ENCODE measurements around the gene PSMA8.
"Not testable (repeated sequence)": the region's sequence is repeated elsewhere in the genome, so short reads cannot be mapped to it uniquely, and the experiment has no call there.

The PSMA8 gene

DNA sequence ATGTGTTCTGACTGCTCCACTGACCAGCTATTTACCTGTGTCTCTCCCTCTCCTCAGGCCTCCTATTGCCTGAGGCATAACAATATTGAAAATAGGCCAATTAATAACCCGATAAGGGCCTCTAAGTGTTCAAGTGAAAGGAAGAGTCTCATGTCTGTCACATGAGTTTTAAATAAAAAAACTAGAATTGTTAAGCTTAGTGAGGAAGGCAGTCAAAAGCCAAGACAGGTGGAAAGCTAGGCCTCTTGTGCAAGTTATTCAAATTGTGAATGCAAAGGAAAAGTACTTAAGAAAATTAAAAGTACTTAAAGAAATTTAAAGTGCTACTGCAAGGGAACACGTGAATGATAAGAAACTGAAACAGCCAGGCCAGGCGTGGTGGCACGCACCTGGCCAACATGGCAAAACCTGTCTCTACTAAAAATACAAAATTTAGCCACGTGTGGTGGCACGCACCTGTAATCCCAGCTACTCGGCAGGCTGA lies 47.7 kb downstream of the PSMA8 start:
- DNase-seq = no peak

DNA sequence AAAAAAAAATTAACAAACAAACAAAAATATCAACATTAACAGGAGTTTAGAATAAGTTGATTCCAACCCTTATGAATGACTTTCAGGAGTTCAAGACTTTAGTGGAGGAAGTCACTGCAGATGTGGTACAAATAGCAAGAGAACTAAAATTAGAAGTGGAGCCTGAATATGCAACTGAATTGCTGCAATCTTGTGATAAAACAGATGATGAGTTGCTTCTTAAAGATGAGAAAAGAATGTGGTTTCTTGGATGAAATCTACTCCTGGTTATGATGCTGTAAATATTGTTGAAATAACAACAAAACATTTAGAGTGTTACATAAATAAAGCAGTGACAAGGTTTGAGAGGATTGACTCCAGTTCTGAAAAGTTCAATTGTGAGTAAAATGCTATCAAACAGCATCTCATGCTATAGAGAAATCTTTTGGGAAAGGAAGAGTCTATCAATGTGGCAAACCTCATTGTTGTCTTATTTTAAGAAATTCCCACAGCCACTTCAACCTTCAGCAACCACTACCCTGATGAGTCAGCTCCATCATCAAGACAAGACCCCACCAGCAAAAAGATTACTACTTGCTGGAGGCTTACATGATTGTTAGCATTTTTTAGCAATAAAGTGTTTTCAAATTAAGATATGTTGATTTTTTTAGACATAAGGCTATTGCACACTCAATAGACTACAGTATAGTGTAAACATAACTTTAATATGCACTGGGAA lies 49.9 kb downstream of the PSMA8 start:
- no peak for DNase-seq

DNA sequence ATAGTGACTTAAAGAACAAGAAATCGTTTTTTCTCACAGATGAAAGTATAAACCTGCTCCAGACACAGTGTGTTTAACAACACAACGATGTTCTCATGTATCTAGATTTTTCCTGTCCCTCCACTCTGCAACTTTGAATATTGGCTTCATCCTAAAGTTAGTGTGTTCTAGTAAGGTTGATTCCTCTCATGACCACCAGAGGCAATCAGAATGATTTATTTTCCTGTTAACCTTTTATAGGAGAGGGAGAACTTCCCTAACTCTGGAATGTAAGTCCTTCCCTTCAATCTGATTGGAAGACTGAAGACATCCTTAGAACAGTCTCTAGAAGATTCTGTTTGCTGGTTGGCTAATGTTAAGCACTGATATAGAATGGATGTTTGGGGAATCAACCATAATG lies 51.6 kb downstream of the PSMA8 start:
- no peak for DNase-seq

DNA sequence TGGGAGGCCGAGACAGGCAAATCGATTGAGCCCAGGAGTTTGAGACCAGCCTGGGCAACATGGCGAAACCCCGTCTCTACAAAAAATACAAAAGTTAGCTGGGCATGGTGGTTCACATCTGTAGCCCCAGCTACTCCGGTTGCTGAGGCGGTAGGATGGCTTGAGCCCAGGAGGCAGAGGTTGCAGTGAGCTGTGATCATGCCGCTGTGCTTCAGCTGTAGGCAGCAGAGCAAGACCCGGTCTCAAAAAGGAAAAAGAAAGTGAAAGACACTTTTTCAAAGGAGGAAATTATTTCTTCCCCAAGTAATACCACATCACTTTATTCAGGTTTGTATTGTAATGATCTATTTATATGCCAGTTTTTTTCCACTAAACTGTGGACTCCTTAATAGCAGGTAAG lies 56.8 kb downstream of the PSMA8 start:
- DNase-seq = no peak

DNA sequence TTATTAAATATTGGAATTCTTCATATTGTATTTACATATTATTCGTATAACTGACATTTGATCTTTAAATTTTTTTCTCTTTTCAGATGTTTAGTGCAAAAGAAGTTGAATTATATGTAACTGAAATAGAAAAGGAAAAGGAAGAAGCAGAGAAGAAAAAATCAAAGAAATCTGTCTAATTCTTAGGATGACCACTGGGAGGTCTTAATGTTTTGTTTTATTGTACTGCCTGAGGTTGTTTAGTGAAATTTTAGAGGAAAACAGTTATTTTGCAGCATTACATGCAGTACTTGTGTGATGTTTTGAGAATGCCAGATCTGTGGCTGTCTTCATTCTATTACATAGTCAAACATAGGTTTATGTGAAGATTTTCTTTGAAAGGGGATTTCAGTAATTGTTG lies 58.6 kb downstream of the PSMA8 start:
- no peak for DNase-seq

DNA sequence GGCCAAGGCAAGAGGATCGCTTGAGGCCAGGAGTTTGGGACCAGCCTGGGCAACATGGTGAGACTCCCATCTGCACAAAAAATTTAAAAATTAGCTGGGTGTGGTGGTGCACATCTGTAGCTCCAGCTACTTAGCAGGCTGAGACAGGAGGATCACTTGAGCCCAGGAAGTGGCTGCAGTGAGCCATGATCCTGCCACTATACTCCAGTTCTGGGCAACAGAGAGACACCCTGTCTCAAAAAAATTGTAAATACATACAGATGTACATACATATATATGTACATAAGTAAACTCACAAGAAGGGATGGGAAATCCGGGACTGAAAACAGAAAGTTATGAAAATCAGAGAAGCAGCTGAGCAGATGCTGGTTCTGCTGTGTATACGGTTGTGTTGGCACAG lies 62.9 kb downstream of the PSMA8 start:
- no peak for DNase-seq

DNA sequence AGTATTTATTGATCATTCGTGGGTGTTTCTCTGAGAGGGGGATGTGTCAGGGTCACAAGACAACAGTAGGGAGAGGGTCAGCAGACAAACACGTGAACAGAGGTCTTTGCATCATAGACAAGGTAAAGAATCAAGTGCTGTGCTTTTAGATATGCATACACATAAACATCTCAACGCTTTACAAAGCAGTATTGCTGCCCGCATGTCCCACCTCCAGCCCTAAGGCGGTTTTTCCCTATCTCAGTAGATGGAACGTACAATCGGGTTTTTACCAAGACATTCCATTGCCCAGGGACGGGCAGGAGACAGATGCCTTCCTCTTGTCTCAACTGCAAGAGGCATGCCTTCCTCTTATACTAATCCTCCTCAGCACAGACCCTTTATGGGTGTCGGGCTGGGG lies 68.3 kb downstream of the PSMA8 start:
- DNase-seq = not testable (repeated sequence)

DNA sequence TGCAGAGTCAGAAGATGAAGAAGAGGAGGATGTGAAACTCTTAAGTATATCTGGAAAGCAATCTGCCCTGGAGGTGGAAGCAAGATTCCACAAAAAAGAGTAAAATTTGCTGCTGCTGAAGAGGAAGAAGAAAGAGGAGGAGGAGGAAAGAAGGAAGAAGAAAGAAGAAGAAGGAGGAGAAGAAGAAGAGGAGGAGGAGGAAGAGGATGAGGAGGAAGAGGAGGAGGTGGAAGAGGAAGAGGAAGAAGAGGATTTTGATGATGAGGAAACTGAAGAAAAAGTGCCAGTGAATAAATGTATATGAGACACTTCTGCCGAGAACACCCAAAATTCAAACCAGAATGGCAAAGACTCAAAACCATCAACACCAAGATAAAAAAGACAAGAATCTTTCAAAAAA lies 71.6 kb downstream of the PSMA8 start:
- no peak for DNase-seq

DNA sequence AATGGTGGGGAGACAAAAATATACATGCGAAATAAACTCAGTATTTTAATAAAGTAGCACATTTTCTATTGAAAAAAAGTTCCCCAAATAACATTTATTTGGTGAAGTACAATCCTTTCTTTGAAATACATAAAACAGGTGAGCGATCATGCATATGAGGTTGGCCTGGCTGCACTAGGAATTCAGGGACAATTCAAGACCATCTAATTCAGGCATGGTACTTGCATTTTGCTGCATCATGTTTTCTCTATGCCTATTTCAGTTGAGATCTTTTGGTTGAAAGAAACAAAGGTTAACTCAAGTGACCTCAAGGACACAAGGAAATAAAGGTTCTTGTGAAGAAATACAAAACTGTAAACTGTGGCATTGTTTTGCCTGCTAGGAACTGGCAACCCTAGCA lies 72.8 kb downstream of the PSMA8 start:
- DNase-seq = no peak

DNA sequence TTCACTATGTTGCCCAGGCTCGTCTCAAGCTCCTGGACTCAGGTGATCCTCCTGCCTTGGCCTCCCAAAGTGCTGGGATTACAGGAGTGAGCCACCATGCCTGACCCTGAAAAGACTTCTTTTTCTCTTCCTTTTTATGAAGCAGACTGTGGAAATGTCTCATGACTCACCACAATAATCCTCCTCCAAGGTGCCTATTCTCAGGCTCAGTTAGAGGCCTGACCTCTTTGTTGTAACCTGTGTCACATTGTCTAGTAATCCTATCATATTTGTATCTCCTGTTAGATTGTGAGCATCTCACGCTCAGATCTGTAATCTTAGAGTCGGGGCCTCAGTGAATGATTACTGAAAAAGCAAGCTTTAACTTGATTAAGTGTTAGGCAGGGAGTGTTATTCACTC lies 74.3 kb downstream of the PSMA8 start:
- DNase-seq = no peak

GRCh38 chr18:26208977-26209376 lies 75.3 kb downstream of the PSMA8 start:
- DNase-seq = no peak

DNA sequence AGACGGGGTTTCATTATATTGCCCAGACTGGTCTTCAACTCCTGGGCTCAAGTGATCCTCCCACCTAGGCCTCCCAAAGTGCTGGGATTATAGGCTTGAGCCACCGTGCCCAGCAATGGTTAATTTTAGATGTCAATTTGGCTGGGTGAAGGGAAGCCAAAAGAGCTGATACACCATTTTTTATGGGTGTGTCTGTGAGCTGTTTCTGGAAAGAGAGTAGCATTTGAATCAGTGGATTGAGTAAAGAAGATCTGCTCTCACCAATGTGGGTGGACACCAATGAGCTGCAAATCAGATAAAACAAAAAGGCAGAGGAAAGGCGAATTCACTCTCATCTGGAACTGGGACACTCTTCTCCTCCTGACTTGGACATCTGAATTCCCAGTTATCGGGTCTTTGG lies 76.5 kb downstream of the PSMA8 start:
- DNase-seq = no peak

DNA sequence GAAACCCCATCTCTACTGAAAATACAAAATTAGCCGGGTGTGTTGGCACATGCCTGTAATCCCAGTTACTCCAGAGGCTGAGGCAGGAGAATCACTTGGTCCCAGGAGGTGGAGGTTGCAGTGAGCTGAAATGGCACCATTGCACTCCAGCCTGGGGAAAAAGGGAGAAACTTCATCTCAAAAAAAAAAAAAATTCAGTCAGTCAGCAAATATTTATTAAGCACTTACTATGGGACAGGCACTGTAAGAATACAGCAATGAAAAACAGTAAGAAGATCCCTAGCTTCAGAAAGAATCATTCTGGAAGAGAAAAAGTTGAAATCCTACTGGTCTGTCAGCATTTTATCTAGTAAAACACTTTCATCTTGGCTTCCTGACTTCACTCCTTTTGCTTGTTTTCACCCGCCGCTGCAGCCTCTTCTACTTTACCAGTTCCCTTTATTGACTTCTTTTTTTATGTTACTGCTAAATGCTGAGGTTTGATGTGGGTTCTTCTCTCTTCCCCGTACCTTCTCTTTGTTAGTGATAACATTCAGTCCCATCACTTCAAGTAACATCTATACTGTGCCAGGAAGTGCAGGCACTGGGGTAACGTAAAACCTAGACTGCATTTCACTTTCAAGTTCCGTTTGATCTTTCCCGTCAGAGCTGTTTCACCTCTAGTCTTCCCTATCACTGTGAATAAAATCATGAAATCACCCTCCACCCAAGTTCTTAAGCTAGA lies 81.7 kb downstream of the PSMA8 start:
- DNase-seq = no peak

DNA sequence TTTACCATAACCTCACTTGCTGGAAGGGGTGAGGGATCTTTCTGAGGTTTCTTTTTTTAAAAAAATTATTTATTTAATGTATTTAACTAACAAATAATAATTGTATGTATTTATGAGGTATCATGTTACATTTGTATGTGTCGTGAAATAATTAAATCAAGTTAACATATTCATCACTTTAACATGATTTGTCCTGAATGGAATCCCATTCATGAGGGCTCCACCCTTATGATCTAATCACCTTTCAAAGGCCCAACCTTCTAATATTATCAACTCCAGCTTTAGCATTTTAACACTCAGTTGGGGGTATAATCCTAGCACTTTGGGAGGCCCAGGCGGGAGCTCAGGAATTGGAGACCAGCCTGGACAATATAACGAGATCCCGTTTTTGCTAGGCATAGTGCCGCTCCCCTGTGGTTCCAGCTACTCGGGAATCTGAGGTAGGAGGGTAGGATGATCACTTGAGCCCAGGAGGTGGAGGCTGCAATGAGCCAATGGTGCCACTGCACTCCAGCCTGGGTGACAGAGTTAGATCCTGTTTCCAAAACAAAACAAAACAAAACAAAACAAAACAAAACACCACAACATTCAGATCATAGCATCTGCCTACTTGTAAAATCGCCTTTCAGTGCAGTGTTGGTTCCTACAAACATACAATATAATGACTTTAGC lies 91.5 kb downstream of the PSMA8 start:
- DNase-seq = no peak

DNA sequence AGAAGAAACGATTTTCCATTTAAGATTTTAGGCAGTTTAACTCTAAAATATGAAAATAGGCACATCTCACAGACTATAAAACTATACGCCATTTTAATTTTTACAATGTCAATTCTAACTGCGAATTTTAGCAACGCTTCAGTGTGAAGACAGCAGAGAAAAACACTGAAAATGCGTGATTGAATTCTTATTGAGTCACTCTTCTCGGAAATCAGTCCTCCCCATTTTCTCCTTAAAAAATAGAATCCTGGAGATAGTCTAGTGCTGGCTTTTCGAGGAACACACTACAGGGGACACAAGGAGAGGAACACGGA lies 92.2 kb downstream of the PSMA8 start:
- DNase-seq = no peak

DNA sequence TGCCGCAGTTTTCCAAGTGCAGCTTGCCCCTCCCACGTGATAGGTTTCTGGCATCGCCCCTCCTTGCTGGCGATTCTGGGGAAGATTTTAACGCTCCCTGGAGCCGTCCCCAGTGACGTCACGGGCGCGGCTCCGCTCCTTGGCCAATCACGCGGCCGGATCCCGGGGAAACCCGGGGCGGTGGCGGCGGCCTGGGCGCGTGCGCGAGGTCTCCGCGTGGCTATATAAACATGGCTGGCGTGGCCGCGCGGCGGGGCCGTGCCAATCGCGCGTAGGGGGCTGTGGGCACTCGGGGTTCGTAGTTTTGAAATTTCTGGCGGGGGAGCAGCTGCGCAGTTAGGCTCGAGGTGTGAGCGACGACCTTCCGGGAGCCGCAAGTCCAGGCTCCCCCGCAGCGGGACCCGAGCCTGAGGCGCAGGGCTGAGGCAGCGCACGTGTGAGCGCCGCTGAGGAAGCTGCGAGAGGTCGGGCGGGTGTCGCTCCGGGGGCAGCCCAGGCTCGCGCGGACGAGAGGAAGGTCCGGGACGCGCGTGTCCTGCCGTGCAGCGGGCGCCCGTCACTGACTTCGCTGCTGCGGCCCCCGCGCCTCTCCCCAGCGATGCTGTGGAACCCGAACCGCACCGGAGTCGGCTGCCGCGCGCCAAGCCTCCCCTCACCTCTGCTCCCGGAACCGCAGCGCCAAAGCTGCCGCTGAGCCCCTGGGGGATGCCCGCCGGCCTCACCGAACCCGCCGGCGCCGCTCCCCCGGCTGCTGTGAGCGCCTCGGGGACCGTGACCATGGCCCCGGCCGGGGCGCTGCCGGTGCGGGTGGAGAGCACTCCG lies 92.8 kb downstream of the PSMA8 start, which contains the start of gene TAF4B:
TAF4B (plus strand) TSS at position 217 of the 822 bp plus-strand sequence; CDS start at position 706, 489 bp downstream.
- DNase-seq = peak; percentile 89

DNA sequence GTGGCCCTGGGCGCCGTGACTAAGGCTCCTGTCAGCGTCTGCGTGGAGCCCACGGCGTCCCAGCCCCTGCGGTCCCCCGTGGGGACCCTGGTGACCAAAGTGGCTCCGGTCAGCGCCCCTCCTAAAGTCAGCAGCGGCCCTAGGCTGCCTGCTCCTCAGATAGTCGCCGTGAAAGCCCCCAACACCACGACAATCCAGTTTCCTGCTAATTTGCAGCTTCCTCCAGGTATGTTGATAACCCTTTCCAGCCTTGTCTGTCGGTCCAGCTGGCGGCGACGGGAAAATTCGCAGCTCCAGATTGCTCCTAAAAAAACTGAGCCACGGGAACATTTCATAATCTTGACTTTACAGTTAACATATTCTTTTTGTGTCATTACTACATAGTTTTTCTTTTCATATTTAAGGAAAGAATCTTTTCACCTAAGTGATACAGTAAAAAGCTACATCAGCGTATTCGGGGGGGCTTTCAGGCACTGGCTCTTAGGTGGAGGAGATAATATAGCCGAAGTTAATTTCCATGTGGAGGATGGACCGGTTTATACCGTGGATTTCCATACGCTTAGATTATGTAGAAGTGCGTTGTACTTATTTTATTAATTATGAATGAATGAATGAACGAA lies 93.5 kb downstream of the PSMA8 start:
- DNase-seq = no peak

GRCh38 chr18:26228562-26229260 lies 95.0 kb downstream of the PSMA8 start:
- DNase-seq = no peak

DNA sequence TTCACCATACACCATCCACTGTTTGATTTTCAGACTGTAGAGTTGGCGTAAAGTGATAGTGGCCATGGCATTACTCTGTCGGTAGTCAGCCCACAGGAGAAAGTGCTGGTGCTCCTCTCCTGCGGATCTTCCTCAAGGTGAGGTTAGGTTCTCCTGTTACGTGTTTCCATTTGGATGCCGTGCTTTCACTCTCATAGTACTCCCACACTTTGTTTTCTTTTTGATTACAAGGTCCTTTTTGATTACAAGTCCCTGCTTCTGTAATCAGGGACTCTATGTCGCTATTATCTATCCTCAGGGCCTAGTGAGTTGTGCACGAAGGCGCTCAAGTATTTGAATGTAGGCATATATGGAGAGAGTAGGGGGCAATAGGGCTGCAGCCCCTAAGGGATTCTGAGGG lies 96.8 kb downstream of the PSMA8 start:
- DNase-seq = no peak

- DNase-seq = no peak
Observed at GRCh38 chr18:26233208-26233607, 99.5 kb downstream of the PSMA8 start.

DNA sequence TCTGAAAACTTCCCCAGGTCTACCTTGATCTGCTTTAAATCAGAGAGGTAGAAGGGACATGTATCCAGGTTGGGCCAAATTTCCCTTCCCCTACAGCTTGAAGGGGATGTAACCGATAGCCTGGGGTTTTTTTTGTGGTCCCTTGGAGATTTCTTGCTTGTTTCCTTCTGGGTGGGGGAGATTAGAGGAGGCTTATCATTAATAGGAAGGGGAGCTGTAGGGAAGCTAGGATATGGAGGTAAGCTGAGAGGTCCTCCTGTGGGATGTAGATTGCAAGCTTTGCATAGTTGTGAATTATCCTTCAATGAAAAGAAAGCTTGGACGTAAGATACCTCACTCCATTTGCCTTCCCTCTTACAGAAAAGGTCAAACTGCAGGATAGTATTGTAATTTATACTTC lies 103.7 kb downstream of the PSMA8 start:
- not testable (repeated sequence) for DNase-seq

DNA sequence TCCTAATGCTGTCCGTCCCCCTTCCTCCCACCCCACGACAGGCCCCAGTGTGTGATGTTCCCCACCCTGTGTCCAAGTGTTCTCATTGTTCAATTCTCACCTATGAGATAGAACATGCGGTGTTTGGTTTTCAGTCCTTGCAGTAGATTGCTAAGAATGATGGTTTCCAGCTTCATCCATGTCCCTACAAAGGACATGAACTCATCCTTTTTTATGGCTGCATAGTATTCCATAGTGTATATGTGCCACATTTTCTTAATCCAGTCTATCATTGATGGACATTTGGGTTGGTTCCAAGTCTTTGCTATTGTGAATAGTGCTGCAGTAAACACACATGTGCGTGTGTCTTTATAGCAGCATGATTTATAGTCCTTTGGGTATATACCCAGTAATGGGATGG lies 105.0 kb downstream of the PSMA8 start:
- DNase-seq = not testable (repeated sequence)
